Muscle of leg (tissue), 11 donors: ENCODE results near the gene UBAP2L. TPM values are rescaled to one million over a fixed set of nuclear protein-coding genes. Genes with fewer than 3 reads are reported as not detected.

Experiments
- DNase-seq: peaks from one replicate; pipeline ENCODE4 v3.0.0; 2013
- H3K27ac ChIP-seq: one replicate; pipeline ENCODE4 v1.5.1; 2013; ENCODE audit warnings: mild to moderate bottlenecking, low read length, control low read depth
- H3K27me3 ChIP-seq: one replicate; pipeline ENCODE4 v1.6.1; 2013; ENCODE audit warnings: low read length; ENCODE audit not compliant: control insufficient read depth, insufficient read depth
- H3K36me3 ChIP-seq: one replicate; pipeline ENCODE4 v1.6.1; 2013; ENCODE audit warnings: low read length; ENCODE audit not compliant: control insufficient read depth, insufficient read depth
- H3K4me1 ChIP-seq: one replicate; pipeline ENCODE4 v1.6.1; 2013; ENCODE audit warnings: low read length; ENCODE audit not compliant: control insufficient read depth, insufficient read depth
- H3K4me3 ChIP-seq: one replicate; pipeline ENCODE4 v1.5.1; 2013; ENCODE audit warnings: low read length, control low read depth
- H3K9me3 ChIP-seq: replicated peaks from 2 replicates; pipeline ENCODE4 v1.6.1; 2013; ENCODE audit warnings: low read depth, low read length; ENCODE audit not compliant: control insufficient read depth
- WGBS: methylation state at CpG from one replicate; pipeline ENCODE4 v1.1.5; 2013; ENCODE audit warnings: missing lambda C conversion rate; ENCODE audit not compliant: insufficient coverage; 5-methylcytosine and 5-hydroxymethylcytosine counted together
- polyA plus RNA-seq, 8 donors: library from polyadenylated mRNA; unstranded; fragments of 120-200 nt; gene quantifications; one replicate each; pipeline versions ENCODE4 v1.2.1 to v1.2.3, GENCODE V29; 2013; ENCODE audit warnings: inconsistent platforms in 1 of 8, low replicate concordance in 1 of 8; ENCODE audit not compliant: insufficient read length in 8 of 8, insufficient read depth in 1 of 8
- total RNA-seq: library from RNA; stranded (reverse); fragments of 120-200 nt; gene quantifications from one replicate; pipeline ENCODE4 v1.2.4, GENCODE V29; 2013

UBAP2L gene
- total and polyA plus RNA-seq, 9 donors: 42.7 to 129 (median 106) TPM

DNA sequence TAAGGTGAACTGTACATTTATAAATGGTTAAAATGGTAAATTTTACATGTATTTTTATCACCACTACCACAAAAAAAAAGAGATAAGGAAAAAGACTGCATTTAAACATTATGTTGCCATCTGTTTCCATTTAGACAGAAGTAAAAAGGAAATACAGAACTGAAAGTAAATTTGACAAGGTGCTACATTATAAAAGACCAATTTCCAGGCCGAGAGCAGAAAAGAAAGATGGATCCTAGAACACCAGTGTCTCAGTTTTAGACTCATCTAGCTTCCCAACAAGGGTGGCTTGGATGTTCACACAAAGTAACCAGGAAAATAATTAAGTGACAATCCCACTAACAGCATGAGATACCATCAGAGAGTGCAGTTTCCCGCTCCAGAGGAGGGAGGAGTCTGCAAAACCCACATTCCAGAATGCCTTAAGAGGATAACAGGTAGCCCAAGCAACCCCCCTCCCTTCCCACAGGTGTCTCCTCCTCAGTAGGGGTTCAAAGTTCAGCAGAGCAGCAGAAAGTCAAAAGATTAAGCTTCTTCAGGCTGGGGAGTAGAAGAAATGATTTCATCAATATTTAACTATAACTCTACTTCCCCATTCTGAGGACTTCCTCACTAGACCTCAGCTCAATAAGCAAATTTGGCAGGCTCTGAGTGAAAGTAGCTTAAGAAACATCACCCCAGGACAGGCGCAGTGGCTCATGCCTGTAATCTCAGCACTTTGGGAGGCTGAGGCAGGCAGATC lies 40.6 kb upstream of the UBAP2L start:
- Histone ChIP-seq H3K4me1 (peaks cover 40% of the 10 kb centered on the region), H3K4me3 (no peak overlapping the region)

DNA sequence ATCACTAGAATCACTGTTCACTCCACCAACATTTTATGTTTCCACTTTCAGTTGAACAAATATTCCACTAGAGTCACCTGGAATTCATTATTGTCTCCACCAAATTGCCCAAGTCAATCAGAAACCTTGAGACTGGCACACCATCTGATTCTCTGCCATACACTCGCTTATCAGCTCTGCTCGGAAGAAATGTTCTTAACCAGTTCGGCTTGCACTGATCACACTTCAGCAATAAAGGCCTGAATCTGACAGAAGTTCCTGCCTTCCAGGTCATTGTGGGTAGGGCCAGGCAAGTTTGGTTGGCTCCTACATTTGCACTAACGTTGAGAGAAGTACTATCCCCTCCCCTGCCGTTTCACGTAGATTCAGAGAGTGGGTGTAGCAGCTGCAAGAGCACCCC lies 38.8 kb upstream of the UBAP2L start:
- no peaks in the 10 kb centered on the region for H3K27me3 ChIP-seq
- peaks cover 15% of the 10 kb centered on the region for H3K36me3 ChIP-seq
- DNase-seq: no peak
- peak overlapping the region; percentile 97 for H3K4me3 ChIP-seq
- WGBS: 0% methylated on average over 3 of the region's 6 CpGs
- H3K9me3 ChIP-seq: no peaks in the 10 kb centered on the region
- H3K4me1 ChIP-seq: peaks cover 33% of the 10 kb centered on the region
- peak overlapping the region; percentile 95 for H3K27ac ChIP-seq

More for the DNA sequence above, 40.6 kb upstream of the UBAP2L start:
- Histone ChIP-seq H3K9me3 (no peaks in the 10 kb centered on the region), H3K27ac (no peak overlapping the region), H3K36me3 (peaks cover 23% of the 10 kb centered on the region), H3K27me3 (no peaks in the 10 kb centered on the region)
- DNase-seq: peak; percentile 52
- WGBS: no CpG with 5 or more reads among the region's 3 CpGs

DNA sequence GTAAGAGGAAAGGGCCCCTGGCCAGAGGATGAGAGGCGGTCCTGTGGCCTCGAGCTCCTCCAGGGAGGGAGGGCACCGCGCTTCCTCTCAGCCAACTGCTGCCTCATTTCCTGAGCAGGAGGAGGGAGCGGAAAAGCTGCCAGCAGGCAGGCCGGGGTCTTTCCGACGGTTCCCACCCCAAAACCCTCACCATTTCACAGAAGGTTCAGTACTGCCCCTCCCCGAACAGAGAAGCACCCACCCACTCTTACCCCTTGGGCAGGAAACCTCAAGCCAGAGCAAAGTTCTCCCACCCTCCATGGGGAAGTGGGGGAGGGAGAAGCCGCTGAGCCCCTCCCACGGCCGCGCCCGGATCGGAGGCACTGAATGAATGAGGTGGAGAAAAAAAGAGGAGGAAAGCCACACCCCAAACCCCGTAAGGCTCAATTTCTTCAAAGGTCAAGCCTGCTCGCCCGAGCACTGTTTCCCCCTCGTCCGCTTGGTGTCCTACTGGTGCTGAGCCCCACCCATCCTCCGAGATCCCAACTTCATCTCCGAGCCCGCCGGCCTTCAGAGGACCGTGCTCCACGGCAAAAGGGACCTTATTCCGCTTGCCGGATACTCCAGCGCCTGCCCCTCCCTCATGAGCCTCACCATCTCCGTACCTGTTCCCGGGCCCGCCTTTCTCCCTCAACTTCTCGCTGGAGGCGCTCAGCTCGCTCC lies 38.3 kb upstream of the UBAP2L start:
- peaks cover 15% of the 10 kb centered on the region for H3K36me3 ChIP-seq
- DNase-seq: peak; percentile 86
- peak overlapping the region; percentile 97 for H3K4me3 ChIP-seq
- WGBS: under 1% methylated on average over 19 of the region's 35 CpGs
- H3K9me3 ChIP-seq: no peaks in the 10 kb centered on the region
- peaks cover 33% of the 10 kb centered on the region for H3K4me1 ChIP-seq
- no peaks in the 10 kb centered on the region for H3K27me3 ChIP-seq
- H3K27ac ChIP-seq: peak overlapping the region; percentile 95

DNA sequence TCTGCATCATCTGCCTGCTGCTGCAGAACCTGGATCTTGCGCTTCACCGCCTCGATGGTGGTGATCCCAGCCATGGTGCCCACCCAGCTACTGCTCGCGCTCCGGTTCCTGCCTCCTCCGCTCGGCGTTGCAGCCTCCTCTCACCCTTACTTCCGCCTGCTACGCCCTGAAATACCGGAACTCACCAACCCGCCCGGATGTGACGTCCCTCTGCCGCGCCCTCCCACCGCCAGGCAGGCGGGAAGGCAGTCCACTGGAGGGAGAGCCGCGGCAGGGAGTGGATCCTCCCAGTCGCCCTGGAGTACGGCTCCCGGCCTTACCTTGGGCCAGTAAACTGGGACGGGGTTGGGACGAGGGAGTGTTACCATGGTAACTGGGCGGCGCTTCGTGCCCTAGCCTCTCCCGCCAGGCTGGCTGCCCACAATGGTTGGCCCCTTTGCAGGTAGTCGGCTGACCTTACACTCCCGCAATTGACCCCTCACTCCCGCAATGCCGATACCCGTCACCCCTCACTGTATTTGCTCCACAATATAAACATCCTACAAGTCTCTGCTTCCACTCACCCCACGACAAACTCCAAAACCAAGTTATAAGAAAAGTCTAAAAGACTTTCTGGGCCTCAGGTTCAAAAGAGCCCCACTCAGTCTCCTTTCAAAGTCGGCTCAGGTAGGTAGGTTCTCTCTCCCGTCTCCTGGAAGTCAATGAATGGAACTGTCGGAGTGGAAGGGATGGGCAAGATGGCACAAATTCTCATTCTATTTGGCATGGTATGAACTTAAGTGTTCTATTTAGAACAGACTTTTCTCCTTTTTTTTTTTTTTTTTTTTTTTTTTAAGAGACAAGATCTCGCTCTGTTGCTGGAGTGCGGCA lies 37.5 kb upstream of the UBAP2L start:
- no peaks in the 10 kb centered on the region for H3K27me3 ChIP-seq
- H3K9me3 ChIP-seq: no peaks in the 10 kb centered on the region
- peaks cover 12% of the 10 kb centered on the region for H3K36me3 ChIP-seq
- DNase-seq: peak; percentile 97
- 0% methylated on average over 31 of the region's 41 CpGs for WGBS
- peak overlapping the region; percentile 95 for H3K27ac ChIP-seq
- peak overlapping the region; percentile 97 for H3K4me3 ChIP-seq
- H3K4me1 ChIP-seq: peaks cover 30% of the 10 kb centered on the region

DNA sequence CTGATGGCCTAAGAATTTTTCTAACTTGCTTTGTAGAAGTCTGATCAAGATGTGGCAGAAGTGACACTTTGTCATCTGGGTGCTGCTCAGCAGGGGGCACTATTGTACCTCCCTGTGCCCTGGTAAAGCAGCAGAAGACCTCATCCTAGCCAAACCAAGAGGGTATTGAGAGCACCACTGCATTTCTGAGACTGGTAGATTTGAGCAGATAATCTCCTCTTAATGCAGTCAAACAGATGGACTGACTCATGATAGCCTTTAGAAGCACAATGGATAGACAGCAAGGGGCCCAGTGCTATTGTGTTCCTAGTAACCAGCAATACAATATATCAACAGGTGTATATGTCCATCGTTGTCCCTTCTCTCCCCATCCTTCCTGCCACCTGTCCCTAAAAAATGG lies 34.6 kb upstream of the UBAP2L start:
- WGBS: no CpG with 5 or more reads among the region's 1 CpG
- Histone ChIP-seq H3K4me3 (no peak overlapping the region), H3K4me1 (peaks cover 10% of the 10 kb centered on the region), H3K36me3 (no peaks in the 10 kb centered on the region), H3K27ac (no peak overlapping the region), H3K27me3 (no peaks in the 10 kb centered on the region), H3K9me3 (no peaks in the 10 kb centered on the region)
- DNase-seq: peak; percentile 34

DNA sequence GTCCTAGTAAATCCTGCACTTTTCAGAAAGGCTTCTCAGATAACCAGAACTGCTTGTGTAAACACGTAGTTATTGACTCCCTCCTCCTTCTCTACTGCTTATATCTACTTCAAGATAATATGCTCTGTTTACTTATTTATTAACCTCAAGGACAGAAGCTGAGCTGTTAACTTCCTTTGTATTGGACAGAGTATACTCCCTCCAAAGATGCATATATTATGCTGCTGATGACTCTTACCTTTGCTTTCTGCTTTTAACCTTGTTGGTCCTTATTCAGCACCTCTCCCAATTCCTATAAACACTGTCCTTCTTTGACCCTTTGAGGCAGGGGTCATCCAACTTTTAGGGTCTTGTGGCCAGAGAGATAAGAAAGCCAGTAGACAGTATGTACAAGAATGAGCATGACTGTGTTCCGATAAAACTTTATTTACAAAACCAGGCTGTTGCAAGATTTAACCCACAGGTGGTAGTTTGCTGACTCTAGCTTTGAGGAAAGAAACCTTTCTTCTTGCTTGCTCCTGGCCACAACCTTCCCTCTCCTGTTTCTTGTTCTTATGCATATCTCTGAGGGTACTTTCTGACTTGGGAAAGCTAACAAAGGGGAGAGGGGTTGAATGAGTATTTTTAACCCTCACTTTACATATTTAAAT lies 33.8 kb upstream of the UBAP2L start:
- no peak overlapping the region for H3K27ac ChIP-seq
- H3K4me3 ChIP-seq: no peak overlapping the region
- H3K36me3 ChIP-seq: no peaks in the 10 kb centered on the region
- no peak for DNase-seq
- no peaks in the 10 kb centered on the region for H3K27me3 ChIP-seq
- H3K4me1 ChIP-seq: peaks cover 11% of the 10 kb centered on the region
- no CpG with 5 or more reads among the region's 2 CpGs for WGBS
- H3K9me3 ChIP-seq: no peaks in the 10 kb centered on the region

DNA sequence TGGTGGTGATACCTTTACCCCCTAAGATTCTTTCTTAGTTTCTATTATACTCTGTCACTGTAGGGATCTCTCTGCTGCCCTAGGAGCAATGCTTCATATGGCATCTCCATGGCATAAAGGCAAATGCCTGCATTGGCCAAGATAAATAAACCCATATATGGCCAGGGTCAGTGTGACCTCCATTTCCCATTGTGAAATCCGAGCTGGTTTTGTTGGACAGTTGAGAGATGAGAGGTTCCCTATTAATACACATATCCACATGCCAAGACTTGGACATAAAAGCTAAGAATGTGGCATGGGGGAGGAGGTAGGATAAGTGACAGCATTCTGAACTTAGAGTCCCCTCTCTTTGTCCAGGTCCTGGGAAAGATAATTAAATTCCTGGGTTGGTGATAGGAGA lies 30.2 kb upstream of the UBAP2L start:
- H3K4me3 ChIP-seq: no peak overlapping the region
- no peak for DNase-seq
- peaks cover 15% of the 10 kb centered on the region for H3K4me1 ChIP-seq
- WGBS: no CpG with 5 or more reads among the region's 1 CpG
- no peaks in the 10 kb centered on the region for H3K36me3 ChIP-seq
- no peaks in the 10 kb centered on the region for H3K9me3 ChIP-seq
- H3K27me3 ChIP-seq: peaks cover 7% of the 10 kb centered on the region
- H3K27ac ChIP-seq: peak overlapping the region; percentile 9

DNA sequence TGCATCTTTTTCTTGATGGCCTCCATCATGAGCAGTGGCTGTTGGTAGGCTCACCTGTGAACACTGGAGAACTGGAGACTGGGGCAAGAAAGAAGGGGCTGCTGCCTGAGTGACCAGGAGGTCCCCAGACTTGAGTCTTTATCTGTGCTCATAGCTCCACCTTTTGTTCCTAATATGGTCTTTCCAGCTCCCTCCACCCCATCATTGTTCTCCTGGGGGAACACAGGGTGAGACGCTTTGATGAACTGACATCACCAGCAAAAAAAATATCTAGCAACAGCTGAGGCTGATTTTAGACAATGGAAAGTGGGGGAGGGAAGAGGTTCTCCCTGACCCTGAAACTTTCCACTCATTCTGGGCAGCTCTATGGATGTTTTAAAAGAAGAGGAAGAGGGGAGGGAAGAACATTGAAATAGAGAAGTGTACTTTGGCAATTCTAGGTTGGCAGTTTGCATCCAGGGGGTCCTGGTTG lies 28.7 kb upstream of the UBAP2L start, which contains the start of gene TPM3:
TSS of gene TPM3 (minus strand) at position 111 of the 472 bp plus-strand sequence. CDS start at position 29, 82 bp downstream.
- peak within 1 kb of the TSS; percentile 57 for H3K27ac ChIP-seq
- peak; percentile 68 for DNase-seq
- no peaks in the 10 kb centered on the region for H3K36me3 ChIP-seq
- peaks cover 15% of the 10 kb centered on the region for H3K4me1 ChIP-seq
- peaks cover 7% of the 10 kb centered on the region for H3K27me3 ChIP-seq
- no CpG with 5 or more reads among the region's 1 CpG for WGBS
- H3K9me3 ChIP-seq: no peaks in the 10 kb centered on the region
- peak within 1 kb of the TSS; percentile 16 for H3K4me3 ChIP-seq

DNA sequence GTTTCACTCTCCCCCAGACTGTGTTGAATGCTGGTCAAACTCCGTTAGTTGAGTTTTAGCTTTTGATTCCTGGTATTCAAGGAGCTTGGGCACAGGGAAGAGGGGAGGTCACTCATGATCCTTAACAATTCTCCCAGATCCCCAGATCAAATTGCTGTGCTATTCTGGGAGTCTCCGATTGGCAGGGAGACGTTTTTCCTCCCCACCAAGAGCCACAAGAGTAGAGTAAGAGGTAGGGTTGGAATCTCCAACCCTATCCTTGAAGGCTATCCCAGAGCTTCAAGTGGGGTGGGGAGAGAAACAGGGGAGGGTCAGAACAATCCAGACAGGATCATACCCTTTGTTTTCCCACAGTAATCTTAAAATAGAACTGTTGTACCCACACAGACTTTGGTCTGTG lies 28.3 kb upstream of the UBAP2L start:
- no peaks in the 10 kb centered on the region for H3K9me3 ChIP-seq
- no peak for DNase-seq
- H3K36me3 ChIP-seq: no peaks in the 10 kb centered on the region
- H3K4me3 ChIP-seq: no peak overlapping the region
- peak overlapping the region; percentile 57 for H3K27ac ChIP-seq
- no CpG with 5 or more reads among the region's 3 CpGs for WGBS
- H3K4me1 ChIP-seq: peaks cover 15% of the 10 kb centered on the region
- peaks cover 7% of the 10 kb centered on the region for H3K27me3 ChIP-seq
